GM06990 (cell line): ENCODE measurements around the gene DNAH9.

Source experiments
- DNase-seq: peaks from one replicate; pipeline ENCODE4 v3.0.0-alpha.2; 2011; ENCODE audit not compliant: insufficient read length; ENCODE audit errors: extremely low read depth
- H3K27me3 ChIP-seq: replicated peaks from 2 replicates; pipeline ENCODE4 v1.6.0; 2011; ENCODE audit warnings: low read length; ENCODE audit not compliant: control insufficient read depth, insufficient read depth
- H3K36me3 ChIP-seq: 2 replicates; pipeline ENCODE4 v1.5.1; 2011; ENCODE audit warnings: low read length; ENCODE audit not compliant: control insufficient read depth, insufficient read depth
- H3K4me3 ChIP-seq: replicated peaks from 2 replicates; pipeline ENCODE4 v1.5.1; 2011; ENCODE audit warnings: low read depth, mild to moderate bottlenecking, control low read depth, low read length
- CTCF ChIP-seq: IDR thresholded peaks from 2 replicates; pipeline ENCODE4 v1.5.1; 2011; ENCODE audit warnings: low read length, control low read depth, mild to moderate bottlenecking, inconsistent platforms; ENCODE audit not compliant: insufficient read depth, poor library complexity, severe bottlenecking

Gene DNAH9

DNA sequence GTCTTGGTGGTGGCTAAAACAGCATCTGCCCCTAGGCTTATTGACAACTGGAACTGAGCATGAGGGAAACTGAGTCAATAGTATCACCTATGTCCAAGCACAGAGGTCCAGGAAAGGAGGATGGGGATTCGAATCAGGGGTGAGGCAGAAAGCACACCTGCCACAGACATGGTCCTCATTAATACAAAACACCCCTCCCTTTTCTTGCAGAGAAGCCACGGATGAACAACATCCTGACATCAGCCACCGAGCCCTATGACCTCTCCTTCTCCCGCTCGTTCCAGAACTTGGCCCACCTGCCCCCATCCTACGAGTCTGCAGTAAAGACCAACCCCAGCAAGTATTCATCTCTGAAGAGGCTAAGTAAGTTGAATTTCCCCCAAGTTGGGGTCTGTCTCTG is 42.7 kb upstream of the DNAH9 start:
- Histone ChIP-seq H3K36me3 (no peaks in the 10 kb centered on the region), H3K27me3 (no peaks in the 10 kb centered on the region), H3K4me3 (no peak overlapping the region)
- DNase-seq, result no peak
- TF ChIP-seq CTCF, result no peak

DNA sequence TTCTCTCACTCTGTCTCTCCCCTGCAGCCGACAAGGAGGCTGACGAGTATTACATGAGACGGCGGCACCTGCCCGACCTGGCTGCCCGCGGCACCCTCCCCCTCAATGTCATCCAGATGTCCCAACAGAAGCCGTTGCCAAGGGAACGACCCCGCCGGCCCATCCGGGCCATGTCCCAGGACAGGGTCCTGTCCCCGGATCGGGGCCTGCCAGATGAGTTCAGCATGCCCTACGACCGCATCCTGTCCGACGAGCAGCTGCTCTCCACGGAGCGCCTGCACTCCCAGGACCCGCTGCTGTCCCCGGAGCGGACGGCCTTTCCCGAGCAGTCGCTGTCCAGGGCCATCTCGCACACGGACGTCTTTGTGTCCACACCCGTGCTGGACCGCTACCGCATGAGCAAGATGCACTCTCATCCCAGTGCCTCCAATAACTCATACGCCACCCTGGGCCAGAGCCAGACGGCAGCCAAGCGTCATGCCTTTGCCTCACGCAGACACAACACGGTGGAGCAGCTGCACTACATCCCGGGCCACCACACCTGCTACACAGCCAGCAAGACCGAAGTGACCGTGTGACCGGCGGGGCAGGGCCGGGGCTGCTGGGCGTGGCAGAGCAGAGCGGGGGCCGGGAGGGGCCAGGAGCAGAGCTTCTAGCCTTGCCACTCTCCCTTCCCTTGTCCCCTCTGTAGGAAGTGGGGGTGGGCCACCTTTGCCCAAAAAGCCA is 40.4 kb upstream of the DNAH9 start:
- DNase-seq, result no peak
- no peak for TF ChIP-seq CTCF
- Histone ChIP-seq H3K36me3 (no peaks in the 10 kb centered on the region), H3K4me3 (no peak overlapping the region), H3K27me3 (no peaks in the 10 kb centered on the region)

DNA sequence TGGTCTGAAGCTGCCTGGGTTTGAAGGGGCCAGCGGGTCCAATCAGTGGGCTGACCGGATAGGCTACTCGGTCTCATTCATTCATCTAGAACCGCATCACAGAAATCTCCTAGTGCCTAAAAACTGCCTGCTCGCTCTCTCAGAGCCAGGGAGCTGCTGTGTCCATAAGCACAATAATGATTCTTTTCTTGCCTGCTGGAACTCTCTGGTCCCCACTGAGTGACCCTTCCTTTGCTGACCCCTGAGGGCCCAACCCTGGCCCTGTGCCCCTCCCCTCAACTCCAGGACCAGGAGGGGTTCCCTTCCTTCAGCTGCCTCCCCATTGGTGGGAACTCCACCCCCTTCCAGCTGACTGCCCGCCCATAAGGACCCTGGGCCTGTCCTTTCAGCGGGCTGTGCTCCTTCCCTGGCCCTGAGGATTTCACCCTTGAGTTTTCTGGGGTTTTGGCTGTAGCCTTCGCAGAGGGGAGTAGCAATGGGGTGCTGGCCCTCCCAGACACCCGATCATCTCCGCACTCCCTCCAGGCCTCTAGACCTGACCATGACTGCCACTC is 39.5 kb upstream of the DNAH9 start:
- Histone ChIP-seq H3K36me3 (no peaks in the 10 kb centered on the region), H3K4me3 (no peak overlapping the region), H3K27me3 (no peaks in the 10 kb centered on the region)
- no peak for TF ChIP-seq CTCF
- DNase-seq, result no peak

- no peak for TF ChIP-seq CTCF
Measured at GRCh38 chr17:11559601-11560000, 38.7 kb upstream of the DNAH9 start.

DNA sequence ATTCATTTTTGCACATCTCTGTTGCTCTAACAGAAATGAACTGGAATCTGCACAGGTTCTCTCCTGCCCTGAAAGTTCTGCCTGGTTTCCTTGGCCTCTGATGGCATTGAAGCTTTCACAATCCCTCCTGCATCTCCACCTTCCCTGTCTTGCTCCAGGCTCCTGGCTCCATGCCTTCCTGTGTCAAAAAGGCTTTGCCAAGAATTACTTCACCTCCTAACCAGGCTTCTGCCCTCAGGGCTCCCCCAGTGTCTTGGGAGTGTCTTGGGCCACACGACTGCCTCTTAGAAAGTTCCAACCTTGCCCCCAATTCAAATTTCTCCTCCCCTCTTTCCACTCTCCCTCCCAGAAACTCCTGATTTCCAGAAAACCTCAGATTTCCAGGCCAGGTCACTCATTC is 37.0 kb upstream of the DNAH9 start:
- Histone ChIP-seq H3K36me3 (no peaks in the 10 kb centered on the region), H3K4me3 (no peak overlapping the region), H3K27me3 (no peaks in the 10 kb centered on the region)
- TF ChIP-seq CTCF, result no peak
- no peak for DNase-seq

More at GRCh38 chr17:11559601-11560000, 38.7 kb upstream of the DNAH9 start:
- DNase-seq, result no peak
- Histone ChIP-seq H3K36me3 (no peaks in the 10 kb centered on the region), H3K27me3 (no peaks in the 10 kb centered on the region), H3K4me3 (no peak overlapping the region)

GRCh38 chr17:11561702-11562101 is 36.6 kb upstream of the DNAH9 start:
- no peaks in the 10 kb centered on the region for H3K27me3 ChIP-seq
- no peak for DNase-seq
- H3K4me3 ChIP-seq, result no peak overlapping the region
- TF ChIP-seq CTCF, result no peak
- H3K36me3 ChIP-seq, result no peaks in the 10 kb centered on the region
